HepG2 (cell line): Measurements from ENCODE around the gene LRRC51. TPM values are rescaled to one million over a fixed set of nuclear protein-coding genes. Genes with fewer than 3 reads are reported as not detected.

Experiments
- BCL6 ChIP-seq: IDR thresholded peaks from 2 replicates; pipeline ENCODE4 v1.6.1; 2016; ENCODE audit warnings: missing genetic modification reagents, missing compliant biosample characterization
- BRD4 ChIP-seq: sonication (generic); formaldehyde crosslinking; IDR thresholded peaks from 2 replicates; pipeline ENCODE4 v1.4.0; 2020; ENCODE audit warnings: missing genetic modification reagents
- CC2D1A ChIP-seq: sonication (generic); formaldehyde crosslinking; IDR thresholded peaks from 2 replicates; pipeline ENCODE4 v1.8.1; 2023; ENCODE audit warnings: mild to moderate bottlenecking, missing genetic modification reagents
- CCAR2 ChIP-seq: fragments of 200-400 bp; formaldehyde crosslinking; optimal IDR thresholded peaks from 2 replicates; pipeline ENCODE3; 2018; ENCODE audit warnings: low read depth, mild to moderate bottlenecking, low read length, moderate library complexity
- CCDC6 ChIP-seq: sonication (generic); formaldehyde crosslinking; IDR thresholded peaks from 2 replicates; pipeline ENCODE4 v1.8.1; 2022; ENCODE audit warnings: mild to moderate bottlenecking, missing genetic modification reagents, moderate library complexity
- DNMT1 ChIP-seq: sonication (generic); formaldehyde crosslinking; IDR thresholded peaks from 2 replicates; pipeline ENCODE4 v1.5.1; 2020; ENCODE audit warnings: mild to moderate bottlenecking, missing genetic modification reagents
- EEA1 ChIP-seq: sonication (generic); formaldehyde crosslinking; IDR thresholded peaks from 2 replicates; pipeline ENCODE4 v1.5.1; 2020; ENCODE audit warnings: mild to moderate bottlenecking, missing genetic modification reagents, borderline replicate concordance
- MAFF ChIP-seq: IDR thresholded peaks from 2 replicates; pipeline ENCODE4 v1.6.1; 2011; ENCODE audit warnings: low read depth, low read length, improper control_type of control experiment
- NBN ChIP-seq: fragments of 450-650 bp; conservative IDR thresholded peaks from 2 replicates; pipeline ENCODE4 v1.6.1; 2017
- NFKBIZ ChIP-seq: IDR thresholded peaks from 2 replicates; pipeline ENCODE4 v1.6.1; 2018; ENCODE audit warnings: missing genetic modification reagents, missing compliant biosample characterization
- ZKSCAN1 ChIP-seq: fragments of 150-350 bp; IDR thresholded peaks from 2 replicates; pipeline ENCODE4 v1.6.1; 2014; ENCODE audit warnings: low read length
- ZNF235 ChIP-seq: sonication (generic); formaldehyde crosslinking; IDR thresholded peaks from 2 replicates; pipeline ENCODE4 v1.8.1; 2023; ENCODE audit warnings: mild to moderate bottlenecking, missing genetic modification reagents, borderline replicate concordance
- ZNF276 ChIP-seq: sonication (generic); formaldehyde crosslinking; IDR thresholded peaks from 2 replicates; pipeline ENCODE4 v1.4.0; 2020; ENCODE audit warnings: mild to moderate bottlenecking, low read depth, missing genetic modification reagents
- ZNF503 ChIP-seq: sonication (generic); formaldehyde crosslinking; IDR thresholded peaks from 2 replicates; pipeline ENCODE4 v1.4.0; 2020; ENCODE audit warnings: missing genetic modification reagents
- ZNF644 ChIP-seq: IDR thresholded peaks from 2 replicates; pipeline ENCODE4 v1.6.1; 2016; ENCODE audit warnings: low read depth
- ZNF788 ChIP-seq: sonication (generic); formaldehyde crosslinking; IDR thresholded peaks from 2 replicates; pipeline ENCODE4 v1.5.0; 2020; ENCODE audit warnings: mild to moderate bottlenecking, missing genetic modification reagents, borderline replicate concordance
- ZSCAN31 ChIP-seq: sonication (generic); formaldehyde crosslinking; IDR thresholded peaks from 2 replicates; pipeline ENCODE4 v1.5.0; 2020; ENCODE audit warnings: low read depth, mild to moderate bottlenecking, missing genetic modification reagents
- polyA plus RNA-seq, 8 experiments: library from polyadenylated mRNA; depleted of rRNA in 3 of 8; stranded (reverse) in 7 of 8; unstranded in 1 of 8; fragments of >200 nt; fragmentation: Illumina TruSeq in 4 of 8; extraction: Trizol in 4 of 8; gene quantifications; 2 replicates each; pipeline versions ENCODE4 v1.2.1 to v1.2.3, GENCODE V29; 2011 to 2016; ENCODE audit warnings: low read depth in 4 of 8, missing spikeins in 1 of 8, mixed read lengths in 1 of 8; ENCODE audit not compliant: insufficient read depth in 1 of 8
- total RNA-seq, 5 experiments: library from RNA; depleted of rRNA; stranded (reverse); fragments of >200 nt; fragmentation: Illumina TruSeq; extraction: Trizol; gene quantifications; 2 replicates each; pipeline ENCODE4 v1.2.3, GENCODE V29; 2016; ENCODE audit warnings: low read depth in 1 of 5
- TF ChIP-seq, protein P1 (sequence below): sonication (generic); formaldehyde crosslinking; IDR thresholded peaks from 2 replicates; pipeline ENCODE4 v1.9.0; 2021; ENCODE audit warnings: missing genetic modification reagents, borderline replicate concordance
- TF ChIP-seq, protein P2 (sequence below): sonication (generic); formaldehyde crosslinking; IDR thresholded peaks from 2 replicates; pipeline ENCODE4 v1.8.0; 2022; ENCODE audit warnings: mild to moderate bottlenecking, missing genetic modification reagents; ENCODE audit not compliant: insufficient replicate concordance
- TF ChIP-seq, protein P3 (sequence below): sonication (generic); formaldehyde crosslinking; conservative IDR thresholded peaks from 2 replicates; pipeline ENCODE4 v1.4.0; 2020; ENCODE audit warnings: missing genetic modification reagents

LRRC51 gene
- total and polyA plus RNA-seq, 2 of the 13 experiments (the other 11 are each of a cell fraction or from before 2014, with no cell fraction given): 5.3 to 6.0 TPM

DNA sequence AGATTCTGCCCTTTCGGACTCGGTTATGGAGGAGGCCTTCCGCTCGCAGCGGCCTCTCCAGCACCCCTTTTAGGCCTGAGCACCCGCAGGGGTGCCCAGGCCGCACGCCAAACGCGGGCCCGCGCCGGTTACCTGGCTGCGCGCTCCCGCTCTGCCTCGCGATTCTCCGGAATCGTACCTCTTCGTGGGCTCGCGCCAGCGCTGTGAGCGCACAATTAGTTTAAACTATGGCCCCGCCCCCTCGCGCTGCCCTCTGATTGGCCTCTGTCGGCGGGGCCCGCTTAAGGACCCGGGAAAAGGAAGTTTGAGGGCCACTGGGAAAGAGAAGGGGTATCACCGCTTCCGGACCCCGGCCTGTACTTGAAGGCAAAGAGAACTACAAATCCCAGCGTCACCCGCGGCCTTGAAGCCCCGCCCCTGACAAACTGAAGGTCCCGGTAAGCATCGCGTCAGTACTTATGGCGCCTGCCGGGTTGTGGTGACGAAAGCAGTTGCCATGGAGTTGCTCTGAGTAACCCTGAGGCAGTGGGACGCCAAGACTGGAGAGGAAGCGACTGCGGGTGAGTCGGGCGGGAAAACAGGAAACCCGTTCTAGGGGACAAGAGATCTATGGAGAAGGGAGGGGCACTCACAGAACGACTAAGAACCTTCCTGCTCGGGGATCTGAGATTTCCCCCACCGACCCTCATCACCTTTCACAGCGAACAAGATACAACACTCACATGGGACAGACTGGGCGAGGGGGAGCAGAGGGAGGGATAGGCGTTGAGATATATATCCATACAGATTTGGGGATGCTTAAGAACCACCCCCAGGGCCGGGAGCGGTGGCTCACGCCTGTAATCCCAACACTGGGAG, at the start of gene LRRC51, which contains the start of gene NUMA1 (continued):
- TF ChIP-seq, protein P1, sequence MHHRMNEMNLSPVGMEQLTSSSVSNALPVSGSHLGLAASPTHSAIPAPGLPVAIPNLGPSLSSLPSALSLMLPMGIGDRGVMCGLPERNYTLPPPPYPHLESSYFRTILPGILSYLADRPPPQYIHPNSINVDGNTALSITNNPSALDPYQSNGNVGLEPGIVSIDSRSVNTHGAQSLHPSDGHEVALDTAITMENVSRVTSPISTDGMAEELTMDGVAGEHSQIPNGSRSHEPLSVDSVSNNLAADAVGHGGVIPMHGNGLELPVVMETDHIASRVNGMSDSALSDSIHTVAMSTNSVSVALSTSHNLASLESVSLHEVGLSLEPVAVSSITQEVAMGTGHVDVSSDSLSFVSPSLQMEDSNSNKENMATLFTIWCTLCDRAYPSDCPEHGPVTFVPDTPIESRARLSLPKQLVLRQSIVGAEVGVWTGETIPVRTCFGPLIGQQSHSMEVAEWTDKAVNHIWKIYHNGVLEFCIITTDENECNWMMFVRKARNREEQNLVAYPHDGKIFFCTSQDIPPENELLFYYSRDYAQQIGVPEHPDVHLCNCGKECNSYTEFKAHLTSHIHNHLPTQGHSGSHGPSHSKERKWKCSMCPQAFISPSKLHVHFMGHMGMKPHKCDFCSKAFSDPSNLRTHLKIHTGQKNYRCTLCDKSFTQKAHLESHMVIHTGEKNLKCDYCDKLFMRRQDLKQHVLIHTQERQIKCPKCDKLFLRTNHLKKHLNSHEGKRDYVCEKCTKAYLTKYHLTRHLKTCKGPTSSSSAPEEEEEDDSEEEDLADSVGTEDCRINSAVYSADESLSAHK (CRISPR knock-in tag): no peak
- TF ChIP-seq MAFF (0 out of 2 replicates have a peak, but pooled peaks have one; percentile 0), ZNF276 (CRISPR knock-in tag) (no peak), DNMT1 (no peak), BRD4 (CRISPR knock-in tag) (no peak), NBN (no peak), ZNF788 (CRISPR knock-in tag) (no peak; the same call in 1 of the 2 replicates), ZKSCAN1 (no peak), ZSCAN31 (peak; percentile 71; the same call in 1 of the 2 replicates), ZNF644 (CRISPR knock-in tag) (no peak), EEA1 (CRISPR knock-in tag) (no peak), CCDC6 (CRISPR knock-in tag) (no peak; the same call in none of the 2 replicates), BCL6 (no peak), ZNF503 (CRISPR knock-in tag) (0 out of 2 replicates have a peak, but pooled peaks have one; percentile 19), NFKBIZ (no peak), CC2D1A (CRISPR knock-in tag) (no peak), ZNF235 (CRISPR knock-in tag) (no peak), CCAR2 (no peak)
- TF ChIP-seq, protein P2, sequence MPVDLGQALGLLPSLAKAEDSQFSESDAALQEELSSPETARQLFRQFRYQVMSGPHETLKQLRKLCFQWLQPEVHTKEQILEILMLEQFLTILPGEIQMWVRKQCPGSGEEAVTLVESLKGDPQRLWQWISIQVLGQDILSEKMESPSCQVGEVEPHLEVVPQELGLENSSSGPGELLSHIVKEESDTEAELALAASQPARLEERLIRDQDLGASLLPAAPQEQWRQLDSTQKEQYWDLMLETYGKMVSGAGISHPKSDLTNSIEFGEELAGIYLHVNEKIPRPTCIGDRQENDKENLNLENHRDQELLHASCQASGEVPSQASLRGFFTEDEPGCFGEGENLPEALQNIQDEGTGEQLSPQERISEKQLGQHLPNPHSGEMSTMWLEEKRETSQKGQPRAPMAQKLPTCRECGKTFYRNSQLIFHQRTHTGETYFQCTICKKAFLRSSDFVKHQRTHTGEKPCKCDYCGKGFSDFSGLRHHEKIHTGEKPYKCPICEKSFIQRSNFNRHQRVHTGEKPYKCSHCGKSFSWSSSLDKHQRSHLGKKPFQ (CRISPR knock-in tag): no peak
- TF ChIP-seq, protein P3, sequence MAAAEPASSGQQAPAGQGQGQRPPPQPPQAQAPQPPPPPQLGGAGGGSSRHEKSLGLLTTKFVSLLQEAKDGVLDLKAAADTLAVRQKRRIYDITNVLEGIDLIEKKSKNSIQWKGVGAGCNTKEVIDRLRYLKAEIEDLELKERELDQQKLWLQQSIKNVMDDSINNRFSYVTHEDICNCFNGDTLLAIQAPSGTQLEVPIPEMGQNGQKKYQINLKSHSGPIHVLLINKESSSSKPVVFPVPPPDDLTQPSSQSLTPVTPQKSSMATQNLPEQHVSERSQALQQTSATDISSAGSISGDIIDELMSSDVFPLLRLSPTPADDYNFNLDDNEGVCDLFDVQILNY (CRISPR knock-in tag): peak; percentile 94
